SH-SY5Y (cell line): ENCODE measurements around the gene TGFB2.

ENCODE experiments used
- GATA2 ChIP-seq: IDR thresholded peaks from 2 replicates; pipeline ENCODE4 v1.6.1; 2011; ENCODE audit warnings: mild to moderate bottlenecking, low read depth, low read length
- GATA3 ChIP-seq: IDR thresholded peaks from 2 replicates; pipeline ENCODE4 v1.6.1; 2011; ENCODE audit warnings: low read depth, mild to moderate bottlenecking, low read length, moderate library complexity

DNA sequence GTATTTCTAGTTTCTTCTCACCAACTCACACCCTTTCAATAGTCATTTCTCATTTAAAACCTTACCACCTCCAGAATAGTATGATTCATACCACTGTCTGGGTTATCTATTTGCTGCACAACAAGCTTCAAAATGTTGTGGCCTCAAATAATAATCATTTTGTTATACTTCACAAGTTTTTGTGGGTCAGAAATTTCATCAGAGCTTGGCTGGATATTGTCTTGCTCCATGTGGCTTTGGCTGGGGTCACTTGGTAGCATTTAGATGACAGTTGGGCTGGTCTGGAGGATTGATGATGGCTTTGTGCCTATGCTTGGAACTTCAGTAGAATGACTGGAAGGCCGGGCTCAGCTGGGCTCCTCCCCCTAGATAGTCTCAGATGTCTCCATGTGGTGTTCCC is 66.0 kb downstream of the TGFB2 start:
- no peak for TF ChIP-seq GATA2
- no peak for TF ChIP-seq GATA3
